ENCODE data around the gene RUVBL1. TPM values are rescaled to one million over a fixed set of nuclear protein-coding genes. Genes with fewer than 3 reads are reported as not detected.
A peak's percentile ranks its signal among the peaks of the same experiment; 100 is the strongest.

RUVBL1 gene
- total RNA-seq, 2 donors from 2014 or later = 16.1 to 48.2 TPM

DNA sequence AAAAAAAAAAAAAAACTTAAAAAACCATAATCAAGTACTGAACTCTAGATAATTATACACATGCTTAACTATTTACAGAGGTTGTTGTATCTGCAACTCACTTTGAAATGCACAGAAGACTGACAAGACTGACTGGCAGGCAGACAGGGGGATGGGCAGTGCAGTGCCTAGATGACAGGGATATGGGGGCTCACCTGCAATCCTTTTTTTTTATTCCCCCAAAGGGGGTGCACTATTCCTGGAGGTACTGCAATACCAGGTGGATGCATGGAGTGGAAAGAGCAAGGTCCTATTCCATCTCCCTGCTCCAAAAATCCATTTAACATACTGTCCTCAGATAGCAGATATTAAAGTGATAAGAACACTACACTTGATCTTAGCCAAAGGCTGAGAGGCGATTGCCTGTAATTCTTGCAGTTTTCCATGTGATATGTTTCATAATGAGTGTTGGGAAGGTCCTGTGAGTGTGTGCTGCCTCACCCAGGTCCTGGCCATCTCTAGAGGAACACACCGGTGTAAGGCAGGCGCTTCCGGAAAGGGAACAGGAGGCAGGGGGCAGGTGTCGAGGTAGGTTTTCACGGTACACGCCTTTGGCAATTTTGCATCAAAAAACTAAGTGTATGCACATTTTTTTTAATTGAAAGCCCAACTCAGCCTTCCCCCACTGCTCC, 48.6 kb downstream of the RUVBL1 start:
- Histone ChIP-seq H3K4me1 (peaks cover 8% of the 10 kb centered on the region), H3K9me3 (no peaks in the 10 kb centered on the region), H3K4me3 (peak overlapping the region; percentile 45), H3K36me3 (peaks cover 13% of the 10 kb centered on the region), H3K27ac (peak overlapping the region; percentile 26), H3K27me3 (no peaks in the 10 kb centered on the region), H3K9ac (ENCODE audit: low read depth in 2 of 2, low read length in 2 of 2) (peak overlapping the region; percentile 1 to 19)
- intact Hi-C loops (cut with DNase I) = loop anchor here (10.0 kb wide), 1 partner anchor 50 kb away; the partner anchor contains the start of gene RUVBL1
- TF ChIP-seq, protein P1, sequence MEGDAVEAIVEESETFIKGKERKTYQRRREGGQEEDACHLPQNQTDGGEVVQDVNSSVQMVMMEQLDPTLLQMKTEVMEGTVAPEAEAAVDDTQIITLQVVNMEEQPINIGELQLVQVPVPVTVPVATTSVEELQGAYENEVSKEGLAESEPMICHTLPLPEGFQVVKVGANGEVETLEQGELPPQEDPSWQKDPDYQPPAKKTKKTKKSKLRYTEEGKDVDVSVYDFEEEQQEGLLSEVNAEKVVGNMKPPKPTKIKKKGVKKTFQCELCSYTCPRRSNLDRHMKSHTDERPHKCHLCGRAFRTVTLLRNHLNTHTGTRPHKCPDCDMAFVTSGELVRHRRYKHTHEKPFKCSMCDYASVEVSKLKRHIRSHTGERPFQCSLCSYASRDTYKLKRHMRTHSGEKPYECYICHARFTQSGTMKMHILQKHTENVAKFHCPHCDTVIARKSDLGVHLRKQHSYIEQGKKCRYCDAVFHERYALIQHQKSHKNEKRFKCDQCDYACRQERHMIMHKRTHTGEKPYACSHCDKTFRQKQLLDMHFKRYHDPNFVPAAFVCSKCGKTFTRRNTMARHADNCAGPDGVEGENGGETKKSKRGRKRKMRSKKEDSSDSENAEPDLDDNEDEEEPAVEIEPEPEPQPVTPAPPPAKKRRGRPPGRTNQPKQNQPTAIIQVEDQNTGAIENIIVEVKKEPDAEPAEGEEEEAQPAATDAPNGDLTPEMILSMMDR (IDR thresholded peaks at IDR 0.05) = no peak
- DNase-seq = no peak

DNA sequence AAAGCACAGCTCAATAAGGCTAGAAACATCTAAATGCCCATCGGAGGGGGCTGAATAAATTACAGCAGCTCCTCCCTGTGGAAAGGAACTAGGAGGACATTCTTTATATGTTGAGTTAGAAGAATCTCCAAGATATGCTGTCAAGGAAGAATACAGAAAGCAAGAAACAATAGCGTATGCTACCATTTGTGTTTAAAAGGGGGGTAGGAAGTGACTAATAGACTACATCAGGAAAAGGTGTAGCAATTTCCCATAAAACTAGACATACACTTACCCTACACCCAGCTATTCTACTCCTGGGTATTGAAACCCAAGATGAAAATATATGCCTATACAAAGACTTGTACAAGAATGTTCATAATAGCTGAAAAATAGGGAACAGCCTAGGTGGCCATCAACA, 49.8 kb downstream of the RUVBL1 start:
- TF ChIP-seq, protein P1 (IDR thresholded peaks at IDR 0.05) = no peak
- H3K36me3 ChIP-seq = peaks cover 23% of the 10 kb centered on the region
- H3K27ac ChIP-seq = no peak overlapping the region
- H3K9ac ChIP-seq (ENCODE audit: low read depth in 2 of 2, low read length in 2 of 2) = no peak overlapping the region
- H3K9me3 ChIP-seq = no peaks in the 10 kb centered on the region
- no peaks in the 10 kb centered on the region for H3K27me3 ChIP-seq
- intact Hi-C loops (cut with DNase I) = loop anchor here (10.0 kb wide), 1 partner anchor 51 kb away; the partner anchor contains the start of gene RUVBL1
- H3K4me3 ChIP-seq = no peak overlapping the region
- no peak for DNase-seq
- H3K4me1 ChIP-seq = peaks cover 8% of the 10 kb centered on the region

DNA sequence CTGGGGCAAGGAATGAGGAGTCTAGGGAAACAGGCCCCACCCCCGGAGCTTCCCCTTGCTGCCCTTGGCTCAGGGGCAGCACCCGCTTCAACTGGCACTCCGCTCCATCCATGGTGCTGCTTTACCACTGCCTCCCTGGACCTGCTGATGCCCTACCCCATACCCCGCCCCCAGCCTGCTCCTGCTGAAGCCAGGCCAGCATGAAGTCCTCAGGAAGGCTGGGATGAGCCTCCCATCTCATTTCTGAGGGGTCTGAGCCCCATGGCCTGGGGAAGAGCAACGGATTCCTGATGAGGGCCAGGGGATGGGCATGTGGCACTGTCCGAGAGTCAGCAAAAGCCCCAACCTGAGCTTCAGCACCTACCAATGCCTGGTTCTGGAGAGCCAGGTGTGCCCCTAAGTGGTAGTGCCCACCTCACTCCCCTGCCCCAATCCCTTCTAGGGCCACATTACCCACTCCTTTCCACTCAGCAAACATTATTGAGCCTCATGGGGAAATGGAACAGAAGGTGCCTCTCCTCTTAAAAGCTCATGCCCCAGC, 50.4 kb downstream of the RUVBL1 start:
- no peaks in the 10 kb centered on the region for H3K9me3 ChIP-seq
- TF ChIP-seq, protein P1 (IDR thresholded peaks at IDR 0.05) = no peak
- no peaks in the 10 kb centered on the region for H3K27me3 ChIP-seq
- peaks cover 8% of the 10 kb centered on the region for H3K4me1 ChIP-seq
- no peak overlapping the region for H3K27ac ChIP-seq
- no peak overlapping the region for H3K9ac ChIP-seq (ENCODE audit: low read depth in 2 of 2, low read length in 2 of 2)
- peaks cover 29% of the 10 kb centered on the region for H3K36me3 ChIP-seq
- intact Hi-C loops (cut with DNase I) = loop anchor here (10.0 kb wide), 1 partner anchor 52 kb away; the partner anchor contains the start of gene RUVBL1
- DNase-seq = peak; percentile 16
- H3K4me3 ChIP-seq = no peak overlapping the region

DNA sequence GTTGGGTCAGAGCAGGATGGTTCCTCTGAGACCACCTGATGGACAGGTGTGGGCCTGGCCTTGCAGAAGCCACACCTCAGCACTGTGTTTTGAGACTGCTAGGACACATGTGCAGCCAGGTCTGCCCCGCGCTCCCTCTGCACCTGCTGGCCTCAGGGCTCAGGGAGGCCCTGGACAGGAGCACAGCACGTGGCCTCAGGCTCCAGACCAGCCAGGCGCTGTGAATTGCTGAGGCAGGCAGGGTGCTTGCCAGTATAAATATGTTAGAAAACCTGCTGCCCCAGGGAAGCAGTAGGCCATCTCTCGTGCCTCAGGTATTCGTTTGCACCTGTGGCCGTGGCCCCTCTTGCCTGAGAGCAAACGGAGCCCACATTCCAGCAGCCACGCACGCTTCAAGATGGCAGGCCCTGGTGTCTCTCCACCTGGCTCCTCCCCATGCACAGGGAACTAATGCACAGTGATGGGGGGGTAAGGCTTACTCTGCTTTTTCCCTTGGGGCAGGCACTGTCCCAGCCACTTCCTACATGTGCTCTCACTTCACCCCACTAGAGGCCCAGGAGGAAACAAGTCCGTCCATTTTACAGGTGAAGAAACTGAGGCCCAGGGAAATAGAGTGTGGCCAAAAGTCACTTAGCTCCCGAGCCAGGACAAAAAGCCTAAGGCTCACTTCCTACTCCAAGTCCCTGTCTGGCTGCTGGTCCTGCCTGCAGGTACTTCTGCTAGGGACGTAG, 51.0 kb downstream of the RUVBL1 start:
- Histone ChIP-seq H3K4me3 (no peak overlapping the region), H3K36me3 (peaks cover 35% of the 10 kb centered on the region), H3K9me3 (no peaks in the 10 kb centered on the region), H3K9ac (ENCODE audit: low read depth in 2 of 2, low read length in 2 of 2) (no peak overlapping the region), H3K27me3 (no peaks in the 10 kb centered on the region), H3K27ac (no peak overlapping the region), H3K4me1 (peaks cover 8% of the 10 kb centered on the region)
- intact Hi-C loops (cut with DNase I) = loop anchor here (10.0 kb wide), 1 partner anchor 52 kb away; the partner anchor contains the start of gene RUVBL1
- peak; percentile 17 for DNase-seq
- TF ChIP-seq, protein P1 (IDR thresholded peaks at IDR 0.05) = no peak

DNA sequence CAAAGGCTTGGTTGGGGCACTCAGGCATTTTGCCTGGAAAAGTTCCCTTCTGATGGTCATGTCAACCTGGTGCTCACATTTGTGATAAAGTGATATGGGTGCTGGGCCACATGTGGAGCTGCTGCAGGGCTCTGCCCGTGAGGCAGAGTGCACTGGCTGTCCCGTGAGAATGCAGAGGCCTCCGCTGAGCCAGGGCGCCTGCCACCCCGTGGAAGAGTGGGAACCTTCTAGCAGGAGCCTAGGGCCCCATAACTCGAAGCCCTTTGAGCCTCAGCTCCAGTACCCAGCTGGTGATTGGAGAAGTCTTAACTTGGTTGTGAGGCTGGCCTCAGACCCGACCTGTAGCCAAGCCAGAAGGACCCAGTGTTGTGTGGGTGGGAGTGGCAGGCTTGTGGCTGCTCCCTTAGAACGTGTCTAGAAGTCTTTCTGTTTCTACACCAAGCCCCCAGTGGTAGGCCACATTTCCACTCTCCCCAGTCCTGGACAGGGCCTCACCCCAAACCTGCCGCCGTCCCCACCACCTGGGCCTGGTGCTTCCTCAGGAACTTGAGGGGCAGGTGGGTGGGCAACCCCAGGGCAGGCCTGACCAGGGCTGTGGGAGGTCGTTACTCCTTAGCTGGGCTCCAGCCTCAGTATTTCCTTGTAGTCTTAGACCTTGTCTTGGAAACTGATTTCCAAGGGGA, 51.7 kb downstream of the RUVBL1 start:
- DNase-seq = peak; percentile 17

More for the DNA sequence above, 51.7 kb downstream of the RUVBL1 start:
- H3K27me3 ChIP-seq = no peaks in the 10 kb centered on the region
- intact Hi-C loops (cut with DNase I) = loop anchor here (10.0 kb wide), 1 partner anchor 53 kb away; the partner anchor contains the start of gene RUVBL1
- peaks cover 8% of the 10 kb centered on the region for H3K4me1 ChIP-seq
- H3K9ac ChIP-seq (ENCODE audit: low read depth in 2 of 2, low read length in 2 of 2) = no peak overlapping the region
- no peaks in the 10 kb centered on the region for H3K9me3 ChIP-seq
- peaks cover 35% of the 10 kb centered on the region for H3K36me3 ChIP-seq
- TF ChIP-seq, protein P1 (IDR thresholded peaks at IDR 0.05) = no peak
- H3K27ac ChIP-seq = no peak overlapping the region
- no peak overlapping the region for H3K4me3 ChIP-seq
